Measurements from ENCODE around the gene HOXA13. TPM values are rescaled to one million over a fixed set of nuclear protein-coding genes. Genes with fewer than 3 reads are reported as not detected.

Gene HOXA13
- total RNA-seq, 1 experiment from 2014 or later = not detected

DNA sequence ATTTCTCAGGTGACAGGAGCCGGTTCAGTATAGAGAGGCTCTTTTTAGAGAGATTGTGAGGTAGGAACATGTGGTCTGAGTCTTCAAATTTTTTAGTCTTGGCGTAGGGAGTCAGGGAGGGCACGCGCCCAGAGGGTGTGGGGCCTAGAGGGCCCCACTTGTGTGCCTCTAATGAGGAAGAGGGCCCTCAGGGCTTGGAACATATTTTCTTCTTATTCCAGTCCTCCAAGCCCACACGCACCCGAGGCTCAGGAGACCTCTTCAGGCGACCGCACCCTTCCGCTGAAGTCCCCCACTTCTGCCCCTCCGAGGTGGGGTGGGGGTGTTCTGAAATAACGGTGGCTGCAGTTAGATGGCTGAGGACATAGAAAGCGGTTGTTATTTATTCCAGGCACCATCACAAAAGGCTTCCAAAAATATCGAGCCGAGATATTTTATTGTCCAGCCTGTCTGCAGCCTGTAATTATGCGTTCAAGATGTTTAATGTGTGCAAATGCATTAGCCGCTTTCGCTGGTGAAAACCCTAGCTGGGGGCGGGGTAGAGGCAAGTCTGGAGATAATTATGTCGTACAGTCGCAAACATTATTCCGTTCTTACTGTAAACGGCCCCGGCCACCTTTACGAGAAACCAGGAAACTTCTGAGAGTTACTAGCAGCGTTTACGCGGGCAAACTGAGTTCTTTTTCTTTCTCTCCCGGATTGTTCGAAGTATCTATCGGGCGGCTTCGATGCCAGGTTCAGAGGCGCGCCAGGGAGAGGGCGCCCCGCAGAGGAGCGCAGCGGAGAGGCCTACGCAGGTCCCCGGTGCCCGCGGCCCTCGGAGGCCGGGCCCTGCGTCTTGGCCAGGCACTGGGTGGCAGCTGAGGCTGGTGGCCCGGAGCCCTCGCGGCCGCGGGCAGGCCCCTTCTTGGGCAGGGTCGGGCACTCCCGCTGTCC lies 12.9 kb upstream of the HOXA13 start:
- Histone ChIP-seq H3K14ac (ENCODE audit: insufficient read depth, low read length) (no peak overlapping the region), H3K18ac (ENCODE audit: insufficient read length, low read depth, low read length) (no peak overlapping the region), H2BK15ac (ENCODE audit: low read depth, low read length) (no peak overlapping the region), H4K8ac (replicated peaks; ENCODE audit: insufficient read length, low read depth, low read length) (no peak overlapping the region), H2AK5ac (ENCODE audit: insufficient read length, low read length) (no peak overlapping the region), H3K9me3 (ENCODE audit: control insufficient read depth, low read depth, low read length) (no peaks in the 10 kb centered on the region), H2BK12ac (ENCODE audit: insufficient read length, low read depth, low read length) (no peak overlapping the region), H3K27ac (ENCODE audit: insufficient read length, low read depth, low read length) (no peak overlapping the region), H3K23me2 (ENCODE audit: insufficient read length, low read depth, low read length, poor library complexity, severe bottlenecking) (peaks cover 8% of the 10 kb centered on the region), H2BK5ac (ENCODE audit: insufficient read length, low read length) (no peak overlapping the region), H4K91ac (ENCODE audit: insufficient read length, low read depth, low read length) (no peak overlapping the region), H3K27me3 (ENCODE audit: insufficient read depth, low read length) (peaks cover 97% of the 10 kb centered on the region), H3T11ph (ENCODE audit: low read length) (no peak overlapping the region), H3K56ac (ENCODE audit: insufficient read length, low read depth, low read length) (no peak overlapping the region), H3K4ac (ENCODE audit: low read depth, low read length) (no peak overlapping the region), H2BK120ac (ENCODE audit: low read depth, low read length, poor library complexity, severe bottlenecking) (no peak overlapping the region), H4K5ac (ENCODE audit: insufficient read length, low read depth, low read length) (no peak overlapping the region), H3K79me2 (ENCODE audit: insufficient read depth, low read length) (no peaks in the 10 kb centered on the region), H2AFZ (ENCODE audit: low read length) (no peak overlapping the region), H3K9ac (ENCODE audit: extremely low read depth, insufficient read length, low read length) (no peak overlapping the region), H2BK20ac (ENCODE audit: low read depth, low read length, poor library complexity, severe bottlenecking) (no peak overlapping the region), H3K4me1 (ENCODE audit: insufficient read depth, low read length) (no peaks in the 10 kb centered on the region), H3K79me1 (ENCODE audit: insufficient read depth, low read depth, low read length, poor library complexity, severe bottlenecking) (no peaks in the 10 kb centered on the region), H4K20me1 (ENCODE audit: control insufficient read depth, insufficient read depth, insufficient read length) (no peaks in the 10 kb centered on the region), H3K23ac (ENCODE audit: insufficient read length, low read depth, low read length) (no peak overlapping the region), H3K4me2 (ENCODE audit: insufficient read depth, insufficient read length, low read length) (peak overlapping the region; percentile 47)
- Mint-ChIP-seq H3K27me3 (ENCODE audit: low read depth) (peaks cover 100% of the 10 kb centered on the region), H3K4me3 (peak overlapping the region in 1 of 2 experiments; percentile 36; a peak in 2 of 5 replicates), H3K4me1 (peaks cover 16 to 29% of the 10 kb centered on the region in 2 experiments), H3K9me3 (peaks cover 0 to 3% of the 10 kb centered on the region in 2 experiments; a peak in 2 of 5 replicates), H3K27ac (no peak overlapping the region), H3K36me3 (ENCODE audit: insufficient read depth in 1 of 3, low read depth in 3 of 3) (no peaks in the 10 kb centered on the region)
- WGBS (ENCODE audit: extremely low coverage, insufficient read length, low lambda C conversion rate) = no CpG with 5 or more reads among the region's 52 CpGs
- DNase-seq = no peak
- TF ChIP-seq, protein P1, sequence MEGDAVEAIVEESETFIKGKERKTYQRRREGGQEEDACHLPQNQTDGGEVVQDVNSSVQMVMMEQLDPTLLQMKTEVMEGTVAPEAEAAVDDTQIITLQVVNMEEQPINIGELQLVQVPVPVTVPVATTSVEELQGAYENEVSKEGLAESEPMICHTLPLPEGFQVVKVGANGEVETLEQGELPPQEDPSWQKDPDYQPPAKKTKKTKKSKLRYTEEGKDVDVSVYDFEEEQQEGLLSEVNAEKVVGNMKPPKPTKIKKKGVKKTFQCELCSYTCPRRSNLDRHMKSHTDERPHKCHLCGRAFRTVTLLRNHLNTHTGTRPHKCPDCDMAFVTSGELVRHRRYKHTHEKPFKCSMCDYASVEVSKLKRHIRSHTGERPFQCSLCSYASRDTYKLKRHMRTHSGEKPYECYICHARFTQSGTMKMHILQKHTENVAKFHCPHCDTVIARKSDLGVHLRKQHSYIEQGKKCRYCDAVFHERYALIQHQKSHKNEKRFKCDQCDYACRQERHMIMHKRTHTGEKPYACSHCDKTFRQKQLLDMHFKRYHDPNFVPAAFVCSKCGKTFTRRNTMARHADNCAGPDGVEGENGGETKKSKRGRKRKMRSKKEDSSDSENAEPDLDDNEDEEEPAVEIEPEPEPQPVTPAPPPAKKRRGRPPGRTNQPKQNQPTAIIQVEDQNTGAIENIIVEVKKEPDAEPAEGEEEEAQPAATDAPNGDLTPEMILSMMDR (conservative IDR thresholded peaks at IDR 0.05) = no peak

All from H9 (cell line).